ENCODE results near the gene TCEANC2.
"Not testable (repeated sequence)": the region's sequence is repeated elsewhere in the genome, so short reads cannot be mapped to it uniquely, and the experiment has no call there.

TCEANC2 gene

DNA sequence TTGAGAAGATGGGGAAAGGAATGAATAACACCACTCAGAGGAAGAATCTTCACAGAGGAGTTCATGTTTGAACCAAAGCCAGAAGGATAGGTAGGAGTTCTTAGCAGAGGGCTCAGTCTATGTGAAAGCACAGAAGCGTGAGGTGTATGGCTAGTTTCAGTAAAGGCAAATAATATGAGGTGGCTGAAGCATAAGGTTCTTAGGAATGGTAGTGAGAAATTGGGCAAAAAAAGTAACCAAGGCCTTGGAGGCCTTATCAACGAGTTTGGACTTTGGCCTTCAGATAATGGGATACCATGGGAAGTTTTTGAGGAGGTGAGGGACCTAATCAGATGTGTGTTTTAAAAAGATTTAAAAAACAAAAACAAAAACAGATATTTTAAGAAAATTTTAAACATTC is 47.1 kb downstream of the TCEANC2 start:
- Histone ChIP-seq H3K18ac (ENCODE audit: low read depth in 1 of 2, low read length in 2 of 2) (no peak overlapping the region), H3K9me3 (ENCODE audit: control insufficient read depth, low read length) (no peaks in the 10 kb centered on the region), H4K91ac (ENCODE audit: low read length) (no peak overlapping the region), H3K4ac (ENCODE audit: low read depth in 1 of 2, low read length in 2 of 2) (no peak overlapping the region), H2BK5ac (ENCODE audit: low read depth, low read length, poor library complexity, severe bottlenecking) (no peak overlapping the region), H3K9ac (ENCODE audit: low read length) (no peak overlapping the region), H3K27ac (ENCODE audit: low read length, poor library complexity, severe bottlenecking) (no peak overlapping the region), H3K23ac (ENCODE audit: low read length in 2 of 2) (no peak overlapping the region), H2AFZ (ENCODE audit: low read depth, low read length) (no peak overlapping the region), H4K8ac (ENCODE audit: low read length) (no peak overlapping the region), H3K79me1 (replicated peaks; ENCODE audit: low read length, poor library complexity, severe bottlenecking) (no peaks in the 10 kb centered on the region), H3K4me3 (ENCODE audit: insufficient read depth in 1 of 2, low read depth in 1 of 2, low read length in 2 of 2) (no peak overlapping the region), H2BK15ac (ENCODE audit: low read depth, poor library complexity, severe bottlenecking) (no peak overlapping the region), H3K36me3 (ENCODE audit: control insufficient read depth in 1 of 2, insufficient read depth in 2 of 2, low read depth in 1 of 2, low read length in 2 of 2) (peaks cover 8 to 24% of the 10 kb centered on the region in 2 experiments), H2AK5ac (ENCODE audit: low read length, severe bottlenecking) (no peak overlapping the region), H2BK120ac (ENCODE audit: low read depth, low read length) (no peak overlapping the region), H3K14ac (ENCODE audit: low read length in 2 of 2) (no peak overlapping the region), H3K4me1 (ENCODE audit: control insufficient read depth, insufficient read depth, low read depth, low read length) (no peaks in the 10 kb centered on the region), H3K27me3 (ENCODE audit: control insufficient read depth in 1 of 2, insufficient read depth in 1 of 2, low read length in 2 of 2) (no peaks in the 10 kb centered on the region), H3K4me2 (ENCODE audit: low read length, poor library complexity, severe bottlenecking) (no peak overlapping the region), H2BK12ac (ENCODE audit: low read length in 2 of 2) (no peak overlapping the region)
- 98% methylated on average over 1 of the region's 2 CpGs for WGBS
- DNase-seq: no peak

DNA sequence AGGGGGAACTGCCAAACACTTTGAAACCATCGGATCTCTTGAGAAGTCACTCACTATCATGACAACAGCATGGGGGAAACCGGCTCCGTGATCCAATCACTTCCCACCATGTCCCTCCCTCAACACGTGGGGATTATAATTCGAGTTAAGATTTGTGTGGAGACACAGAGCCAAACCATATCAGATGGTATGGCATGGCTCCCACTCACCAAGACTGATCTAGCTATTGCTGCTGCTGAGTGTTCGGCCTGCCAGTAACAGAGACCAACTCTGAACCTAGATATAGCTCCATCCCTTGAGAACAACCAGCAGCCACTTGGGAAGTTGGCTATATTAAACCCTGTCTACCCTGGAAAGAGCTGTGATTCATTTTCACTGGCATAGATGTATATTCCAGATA is 50.0 kb downstream of the TCEANC2 start:
- Histone ChIP-seq H3K14ac (ENCODE audit: low read length in 2 of 2) (no peak overlapping the region), H3K4ac (ENCODE audit: low read depth in 1 of 2, low read length in 2 of 2) (no peak overlapping the region), H2AK5ac (ENCODE audit: low read length, severe bottlenecking) (no peak overlapping the region), H3K9me3 (ENCODE audit: control insufficient read depth, low read length) (no peaks in the 10 kb centered on the region), H4K91ac (ENCODE audit: low read length) (peak overlapping the region; percentile 12), H2BK12ac (ENCODE audit: low read length in 2 of 2) (no peak overlapping the region), H4K8ac (ENCODE audit: low read length) (no peak overlapping the region), H2AFZ (ENCODE audit: low read depth, low read length) (no peak overlapping the region), H2BK5ac (ENCODE audit: low read depth, low read length, poor library complexity, severe bottlenecking) (no peak overlapping the region), H2BK120ac (ENCODE audit: low read depth, low read length) (no peak overlapping the region), H3K4me3 (ENCODE audit: insufficient read depth in 1 of 2, low read depth in 1 of 2, low read length in 2 of 2) (no peak overlapping the region), H3K4me1 (ENCODE audit: control insufficient read depth, insufficient read depth, low read depth, low read length) (no peaks in the 10 kb centered on the region), H3K9ac (ENCODE audit: low read length) (no peak overlapping the region), H3K36me3 (ENCODE audit: control insufficient read depth in 1 of 2, insufficient read depth in 2 of 2, low read depth in 1 of 2, low read length in 2 of 2) (peaks cover 0 to 4% of the 10 kb centered on the region in 2 experiments), H3K18ac (ENCODE audit: low read depth in 1 of 2, low read length in 2 of 2) (no peak overlapping the region), H2BK15ac (ENCODE audit: low read depth, poor library complexity, severe bottlenecking) (no peak overlapping the region), H3K27me3 (ENCODE audit: control insufficient read depth in 1 of 2, insufficient read depth in 1 of 2, low read length in 2 of 2) (no peaks in the 10 kb centered on the region), H3K27ac (ENCODE audit: low read length, poor library complexity, severe bottlenecking) (no peak overlapping the region), H3K79me1 (replicated peaks; ENCODE audit: low read length, poor library complexity, severe bottlenecking) (no peaks in the 10 kb centered on the region), H3K4me2 (ENCODE audit: low read length, poor library complexity, severe bottlenecking) (no peak overlapping the region), H3K23ac (ENCODE audit: low read length in 2 of 2) (no peak overlapping the region)
- no peak for DNase-seq
- 91% methylated on average over 6 of the region's 6 CpGs for WGBS

DNA sequence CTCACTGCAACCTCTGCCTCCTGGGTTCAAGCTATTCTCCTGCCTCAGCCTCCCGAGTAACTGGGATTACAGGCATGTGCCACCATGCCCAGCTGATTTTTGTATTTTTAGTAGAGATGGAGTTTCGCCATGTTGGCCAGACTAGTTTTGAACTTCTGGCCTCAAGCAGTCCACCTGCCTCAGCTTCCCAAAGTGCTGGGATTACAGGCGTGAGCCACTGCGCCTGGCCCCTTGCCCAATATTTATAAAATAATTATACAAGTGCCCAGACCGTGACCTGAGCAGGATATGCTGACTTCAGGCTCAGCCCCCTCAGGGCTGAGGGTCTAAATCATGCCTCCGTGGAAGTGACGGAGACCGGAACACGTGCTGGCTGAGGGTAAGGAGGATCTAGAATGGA is 51.2 kb downstream of the TCEANC2 start:
- not testable (repeated sequence) for DNase-seq; H4K8ac ChIP-seq (ENCODE audit: low read length); H2AFZ ChIP-seq (ENCODE audit: low read depth, low read length); H3K36me3 ChIP-seq (ENCODE audit: control insufficient read depth in 1 of 2, insufficient read depth in 2 of 2, low read depth in 1 of 2, low read length in 2 of 2); H3K27ac ChIP-seq (ENCODE audit: low read length, poor library complexity, severe bottlenecking); H2AK5ac ChIP-seq (ENCODE audit: low read length, severe bottlenecking); H3K23ac ChIP-seq (ENCODE audit: low read length in 2 of 2); H4K91ac ChIP-seq (ENCODE audit: low read length); H2BK5ac ChIP-seq (ENCODE audit: low read depth, low read length, poor library complexity, severe bottlenecking); H3K9ac ChIP-seq (ENCODE audit: low read length); H3K9me3 ChIP-seq (ENCODE audit: control insufficient read depth, low read length); H2BK120ac ChIP-seq (ENCODE audit: low read depth, low read length); H3K4ac ChIP-seq (ENCODE audit: low read depth in 1 of 2, low read length in 2 of 2); H3K4me2 ChIP-seq (ENCODE audit: low read length, poor library complexity, severe bottlenecking); H2BK15ac ChIP-seq (ENCODE audit: low read depth, poor library complexity, severe bottlenecking); H3K4me3 ChIP-seq (ENCODE audit: insufficient read depth in 1 of 2, low read depth in 1 of 2, low read length in 2 of 2); H3K14ac ChIP-seq (ENCODE audit: low read length in 2 of 2); H2BK12ac ChIP-seq (ENCODE audit: low read length in 2 of 2); H3K18ac ChIP-seq (ENCODE audit: low read depth in 1 of 2, low read length in 2 of 2); H3K27me3 ChIP-seq (ENCODE audit: control insufficient read depth in 1 of 2, insufficient read depth in 1 of 2, low read length in 2 of 2); H3K79me1 ChIP-seq (replicated peaks; ENCODE audit: low read length, poor library complexity, severe bottlenecking); H3K4me1 ChIP-seq (ENCODE audit: control insufficient read depth, insufficient read depth, low read depth, low read length)
- WGBS: 91% methylated on average over 9 of the region's 9 CpGs

DNA sequence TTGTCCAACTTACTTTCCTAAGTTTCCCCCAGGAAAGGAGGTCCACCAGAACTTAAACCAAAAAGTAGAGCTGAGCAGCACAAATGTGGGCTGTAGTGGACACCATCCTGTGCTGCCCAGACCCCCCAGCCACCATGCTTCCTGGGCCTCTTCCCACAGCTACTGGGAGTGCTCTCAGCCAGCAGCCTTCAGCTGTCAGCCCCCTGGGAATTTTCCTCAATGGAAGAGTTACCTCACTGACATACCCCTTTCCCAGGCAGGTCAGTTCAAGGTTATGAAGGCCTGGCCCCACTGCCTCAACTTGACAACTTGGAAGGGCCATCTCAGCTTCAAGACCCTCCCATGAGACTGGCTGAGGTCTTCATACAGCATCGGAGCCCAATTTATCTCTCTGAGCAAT is 51.7 kb downstream of the TCEANC2 start:
- Histone ChIP-seq H3K4me1 (ENCODE audit: control insufficient read depth, insufficient read depth, low read depth, low read length) (no peaks in the 10 kb centered on the region), H3K27ac (ENCODE audit: low read length, poor library complexity, severe bottlenecking) (no peak overlapping the region), H2BK12ac (ENCODE audit: low read length in 2 of 2) (no peak overlapping the region), H3K4me2 (ENCODE audit: low read length, poor library complexity, severe bottlenecking) (no peak overlapping the region), H3K23ac (ENCODE audit: low read length in 2 of 2) (no peak overlapping the region), H3K4me3 (ENCODE audit: insufficient read depth in 1 of 2, low read depth in 1 of 2, low read length in 2 of 2) (no peak overlapping the region), H2AK5ac (ENCODE audit: low read length, severe bottlenecking) (no peak overlapping the region), H4K8ac (ENCODE audit: low read length) (no peak overlapping the region), H2AFZ (ENCODE audit: low read depth, low read length) (no peak overlapping the region), H3K9me3 (ENCODE audit: control insufficient read depth, low read length) (no peaks in the 10 kb centered on the region), H3K9ac (ENCODE audit: low read length) (no peak overlapping the region), H3K36me3 (ENCODE audit: control insufficient read depth in 1 of 2, insufficient read depth in 2 of 2, low read depth in 1 of 2, low read length in 2 of 2) (no peaks in the 10 kb centered on the region), H3K14ac (ENCODE audit: low read length in 2 of 2) (no peak overlapping the region), H3K18ac (ENCODE audit: low read depth in 1 of 2, low read length in 2 of 2) (no peak overlapping the region), H2BK15ac (ENCODE audit: low read depth, poor library complexity, severe bottlenecking) (no peak overlapping the region), H3K4ac (ENCODE audit: low read depth in 1 of 2, low read length in 2 of 2) (no peak overlapping the region), H4K91ac (ENCODE audit: low read length) (no peak overlapping the region), H2BK5ac (ENCODE audit: low read depth, low read length, poor library complexity, severe bottlenecking) (no peak overlapping the region), H3K27me3 (ENCODE audit: control insufficient read depth in 1 of 2, insufficient read depth in 1 of 2, low read length in 2 of 2) (no peaks in the 10 kb centered on the region), H3K79me1 (replicated peaks; ENCODE audit: low read length, poor library complexity, severe bottlenecking) (no peaks in the 10 kb centered on the region), H2BK120ac (ENCODE audit: low read depth, low read length) (no peak overlapping the region)
- no peak for DNase-seq
- WGBS: 86% methylated on average over 1 of the region's 1 CpG
